Right kidney (tissue), 1 donor: Measurements from ENCODE around the gene P3R3URF.

Experiments
- DNase-seq: peaks from one replicate; pipeline ENCODE4 v3.0.0-alpha.2; 2016

P3R3URF gene

DNA sequence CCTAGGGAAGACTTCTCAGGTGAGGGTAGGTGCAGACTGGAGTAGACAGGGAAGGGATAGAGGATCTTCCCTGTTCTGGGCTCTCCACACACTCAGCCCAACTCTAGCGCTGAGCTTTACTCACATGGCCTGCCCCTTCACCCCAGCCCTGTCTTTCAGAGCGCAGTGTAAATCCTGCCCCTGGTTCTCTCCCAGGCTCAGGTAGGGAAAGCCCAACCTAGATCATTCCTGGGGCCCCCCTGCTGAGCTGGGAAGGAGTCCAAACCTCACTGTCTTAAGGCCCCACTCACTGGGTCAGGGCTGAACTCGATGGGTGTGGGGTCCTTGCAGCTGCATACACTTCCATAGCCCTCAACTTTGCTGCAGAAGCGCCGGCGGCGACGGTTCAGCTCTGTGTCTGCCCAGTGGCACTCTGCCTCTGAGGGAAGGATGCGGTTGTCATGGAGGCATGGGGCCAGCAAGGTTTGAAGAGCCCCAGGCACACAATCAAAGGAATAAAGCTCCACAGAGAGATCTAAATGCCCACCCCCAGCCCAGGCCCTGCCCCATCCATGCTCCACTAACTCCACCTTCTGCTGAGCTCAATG lies 17.8 kb upstream of the P3R3URF start:
- DNase-seq: no peak

DNA sequence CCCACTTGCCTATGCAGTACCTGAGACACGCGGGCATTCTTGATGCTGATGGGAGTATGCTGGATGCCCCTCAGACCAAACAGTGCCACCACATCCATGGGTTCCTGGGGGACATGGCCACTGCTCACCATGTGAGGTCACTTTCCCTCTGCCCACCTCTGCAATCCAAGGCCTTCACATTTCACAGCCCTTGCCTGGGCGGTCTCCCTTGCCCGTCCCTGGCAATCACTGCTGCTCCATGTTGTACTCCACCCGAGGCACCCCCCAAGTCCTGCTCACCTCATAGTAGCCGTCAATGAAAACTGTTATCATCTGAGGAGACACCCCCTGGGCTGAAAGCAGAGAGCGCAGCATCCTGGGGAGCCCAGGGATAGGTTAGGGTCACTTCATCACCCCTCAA lies 17.0 kb upstream of the P3R3URF start:
- DNase-seq: no peak

DNA sequence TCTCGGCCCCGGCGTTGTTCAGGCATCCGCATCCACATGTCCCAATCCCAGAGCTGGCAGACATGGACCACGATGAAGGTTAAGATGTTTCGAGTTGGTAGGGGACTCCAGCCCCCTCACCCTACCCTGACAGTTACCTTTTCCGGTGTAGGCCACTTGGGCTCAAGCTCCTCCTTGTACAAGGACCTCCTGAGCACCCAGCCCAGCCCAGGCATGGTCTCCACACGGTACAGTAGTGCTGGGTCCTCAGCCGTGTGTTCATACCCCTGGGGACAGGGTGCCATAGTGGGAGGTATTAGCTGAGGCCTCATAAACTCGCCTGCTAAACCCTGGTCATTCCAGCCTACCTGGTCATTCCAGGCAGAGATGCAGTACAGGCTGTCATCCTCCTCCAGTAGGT lies 15.9 kb upstream of the P3R3URF start:
- DNase-seq: no peak

- DNase-seq: no peak
Measured at GRCh38 chr1:46191033-46191701, 14.9 kb upstream of the P3R3URF start.

GRCh38 chr1:46190539-46190938 lies 14.3 kb upstream of the P3R3URF start:
- no peak for DNase-seq

GRCh38 chr1:46188295-46189030 lies 12.2 kb upstream of the P3R3URF start:
- no peak for DNase-seq

GRCh38 chr1:46187106-46187869 lies 11.0 kb upstream of the P3R3URF start:
- no peak for DNase-seq

- DNase-seq: no peak
Measured at GRCh38 chr1:46186076-46186475, 9.8 kb upstream of the P3R3URF start.

- no peak for DNase-seq
Measured at GRCh38 chr1:46184920-46185658, 8.8 kb upstream of the P3R3URF start.

- no peak for DNase-seq
Measured at GRCh38 chr1:46183926-46184557, 7.8 kb upstream of the P3R3URF start.

GRCh38 chr1:46183079-46183847 lies 7.0 kb upstream of the P3R3URF start:
- no peak for DNase-seq

DNA sequence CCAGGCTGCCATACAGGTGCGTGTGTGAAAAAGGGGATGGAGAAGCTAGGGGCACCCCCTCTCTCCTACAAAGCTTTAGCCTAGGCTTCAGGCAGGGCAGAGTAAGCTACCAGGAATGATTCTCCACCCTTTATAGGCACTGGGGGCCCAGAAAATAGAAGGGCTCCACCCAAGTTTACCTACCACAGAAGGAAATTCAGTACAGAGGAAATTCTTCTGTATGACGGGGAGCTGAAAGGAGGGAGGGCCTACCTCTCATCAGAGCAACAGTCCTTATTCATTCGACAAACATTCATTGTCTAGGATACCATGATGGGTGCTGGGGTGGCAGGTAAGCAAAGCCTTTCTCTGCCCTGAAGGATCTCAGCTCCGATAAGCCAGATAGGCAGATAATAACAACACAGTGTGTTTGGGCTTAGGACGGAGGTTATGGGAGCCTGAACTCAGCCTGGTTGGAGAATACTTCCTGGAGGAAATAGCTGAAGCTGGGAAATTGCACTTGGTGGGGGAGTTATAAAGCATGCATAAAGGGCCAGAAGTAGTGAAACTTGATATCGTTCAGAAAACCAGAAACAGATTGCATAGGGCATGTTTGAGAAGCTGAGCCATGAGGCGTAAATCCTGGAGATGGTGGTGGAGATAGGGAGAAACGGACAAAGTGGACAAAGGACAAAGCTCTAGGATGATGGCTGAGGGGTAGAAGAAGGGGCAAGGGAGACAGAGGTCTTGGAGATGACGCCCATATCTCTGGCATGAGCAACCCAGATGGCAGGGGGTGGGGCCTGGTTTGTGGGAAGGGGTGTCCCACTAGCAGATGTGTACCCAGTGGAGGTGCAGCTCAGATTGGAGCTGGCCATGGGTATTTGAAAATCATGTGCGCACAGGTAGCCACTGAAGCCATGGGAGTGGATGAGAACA lies 5.3 kb upstream of the P3R3URF start:
- DNase-seq: no peak

- DNase-seq: no peak
Measured at GRCh38 chr1:46180082-46180616, 3.9 kb upstream of the P3R3URF start.

DNA sequence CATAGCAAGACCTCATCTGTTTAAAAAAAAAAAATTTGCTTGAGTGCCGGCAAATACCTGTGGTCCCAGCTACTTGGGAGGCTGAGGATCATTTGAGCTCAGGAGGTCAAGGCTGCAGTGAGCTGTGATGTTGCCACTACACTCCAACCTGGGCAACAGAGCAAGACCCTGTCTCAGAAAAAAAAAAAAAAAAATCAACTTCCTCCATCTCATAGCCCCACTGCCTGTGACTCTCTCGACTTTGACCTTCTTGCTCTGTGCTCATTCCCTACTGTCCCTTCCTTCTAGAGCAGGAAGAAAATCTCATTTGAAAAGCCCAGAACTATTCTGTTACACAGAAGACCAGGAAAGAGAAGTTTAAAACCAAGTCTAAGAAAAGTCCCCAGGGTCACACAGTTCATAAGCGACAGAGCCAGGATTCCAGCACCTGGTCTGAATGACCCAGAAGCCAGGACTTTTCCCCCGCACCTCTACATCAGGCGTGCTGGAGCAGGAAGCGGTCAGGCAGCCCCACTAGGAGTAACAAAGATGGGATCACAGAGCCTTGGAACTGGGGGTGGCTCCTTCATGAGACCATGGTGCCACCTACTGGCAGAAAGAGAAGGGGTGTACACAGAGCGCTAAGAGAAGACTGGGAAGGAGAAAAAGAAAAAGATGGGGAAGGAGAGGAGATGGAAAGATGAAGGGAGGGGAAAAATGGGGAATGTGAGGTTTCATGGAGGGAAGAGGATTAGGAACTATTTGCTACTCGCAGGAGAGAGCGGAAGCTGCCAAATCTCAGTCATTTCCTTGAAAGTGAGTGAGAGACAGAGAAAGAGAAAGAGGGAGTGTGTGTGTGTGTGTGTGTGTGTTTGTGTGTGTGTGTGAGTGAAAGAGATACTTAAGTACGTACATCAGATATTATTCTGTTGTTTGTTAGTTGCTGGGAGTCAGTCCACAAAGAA lies 3.1 kb upstream of the P3R3URF start:
- peak; percentile 70 for DNase-seq

- DNase-seq: no peak
Measured at GRCh38 chr1:46175243-46175642, 1.0 kb downstream of the P3R3URF start.

DNA sequence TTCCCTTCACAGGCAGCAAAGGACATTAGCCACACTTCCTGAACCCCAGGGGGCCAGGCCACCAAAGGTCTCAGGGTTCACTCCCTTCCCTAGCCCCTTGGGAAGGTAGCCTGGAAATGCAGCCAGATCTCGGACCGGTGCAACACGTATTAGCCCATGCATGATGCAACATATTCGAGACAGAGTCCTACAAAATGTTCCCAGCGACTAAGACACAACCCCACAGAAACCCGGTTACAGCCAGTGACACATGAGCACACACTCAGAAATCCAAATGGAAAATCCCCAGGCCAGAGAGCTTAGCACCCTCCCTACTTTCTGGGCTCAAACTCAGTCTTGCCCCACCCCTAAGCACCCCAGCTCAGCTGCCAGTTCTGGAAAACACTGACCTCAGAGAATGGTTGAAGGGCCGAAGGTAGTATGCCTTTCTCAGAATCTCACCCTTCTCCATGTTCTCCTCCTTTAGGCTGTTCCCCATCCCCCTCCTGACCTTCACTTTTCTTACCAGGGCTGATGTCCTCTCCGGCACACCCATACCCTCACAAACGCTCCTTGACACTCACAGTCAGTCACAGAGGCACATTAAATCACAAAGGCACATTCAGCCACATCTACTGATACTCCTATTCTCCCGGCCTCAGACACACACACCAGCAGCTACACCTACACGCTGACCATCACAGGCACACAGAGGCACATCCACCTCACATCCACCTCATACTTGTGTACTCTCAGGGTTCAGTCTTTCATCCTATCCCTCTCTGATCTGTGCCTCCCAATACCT lies 1.6 kb downstream of the P3R3URF start, which contains the start of gene TSPAN1:
Gene TSPAN1, plus strand, starts transcription at position 640 of the 784 bp plus-strand sequence. CDS start 6,021 bp downstream, outside the sequence.
- DNase-seq: no peak

- DNase-seq: no peak
Measured at GRCh38 chr1:46173361-46173856, 2.9 kb downstream of the P3R3URF start.
